ENCODE measurements around the gene NKX1-2.

NKX1-2 gene

GRCh38 chr10:124420254-124420653 lies 29.6 kb downstream of the NKX1-2 start (continued):
- TF ChIP-seq ZBTB8A (tag by site-specific recombination; IDR thresholded peaks at IDR 0.05) (peak; percentile 64), ZBTB21 (tag by site-specific recombination; IDR thresholded peaks at IDR 0.05) (no peak), ZFP3 (tag by site-specific recombination; IDR thresholded peaks at IDR 0.05; ENCODE audit: low read depth) (no peak), ZBTB20 (tag by site-specific recombination; IDR thresholded peaks at IDR 0.05) (0 out of 2 replicates have a peak, but pooled peaks have one; percentile 21), ZNF138 (tag by site-specific recombination; IDR thresholded peaks at IDR 0.05; ENCODE audit: borderline replicate concordance) (no peak), ZNF169 (tag by site-specific recombination; IDR thresholded peaks at IDR 0.05) (no peak), ZSCAN16 (tag by site-specific recombination; IDR thresholded peaks at IDR 0.05) (no peak), HOXA7 (CRISPR knock-in tag; IDR thresholded peaks at IDR 0.05; ENCODE audit: borderline replicate concordance) (no peak), KLF16 (tag by site-specific recombination; IDR thresholded peaks at IDR 0.05) (no peak), ZNF521 (tag by site-specific recombination; IDR thresholded peaks at IDR 0.05) (no peak), IKZF3 (tag by site-specific recombination; IDR thresholded peaks at IDR 0.05) (0 out of 2 replicates have a peak, but pooled peaks have one; percentile 21), SETDB1 (IDR thresholded peaks at IDR 0.05; ENCODE audit: insufficient read length, low read length) (no peak), ZNF621 (tag by site-specific recombination; IDR thresholded peaks at IDR 0.05) (no peak), ZIC2 (tag by site-specific recombination; IDR thresholded peaks at IDR 0.05) (peak; percentile 84), PRDM1 (tag by site-specific recombination; IDR thresholded peaks at IDR 0.05) (no peak)
- TF ChIP-seq, protein P1, sequence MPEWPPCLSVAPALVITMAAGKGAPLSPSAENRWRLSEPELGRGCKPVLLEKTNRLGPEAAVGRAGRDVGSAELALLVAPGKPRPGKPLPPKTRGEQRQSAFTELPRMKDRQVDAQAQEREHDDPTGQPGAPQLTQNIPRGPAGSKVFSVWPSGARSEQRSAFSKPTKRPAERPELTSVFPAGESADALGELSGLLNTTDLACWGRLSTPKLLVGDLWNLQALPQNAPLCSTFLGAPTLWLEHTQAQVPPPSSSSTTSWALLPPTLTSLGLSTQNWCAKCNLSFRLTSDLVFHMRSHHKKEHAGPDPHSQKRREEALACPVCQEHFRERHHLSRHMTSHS (tag by site-specific recombination; IDR thresholded peaks at IDR 0.05) = no peak
- TF ChIP-seq, protein P2, sequence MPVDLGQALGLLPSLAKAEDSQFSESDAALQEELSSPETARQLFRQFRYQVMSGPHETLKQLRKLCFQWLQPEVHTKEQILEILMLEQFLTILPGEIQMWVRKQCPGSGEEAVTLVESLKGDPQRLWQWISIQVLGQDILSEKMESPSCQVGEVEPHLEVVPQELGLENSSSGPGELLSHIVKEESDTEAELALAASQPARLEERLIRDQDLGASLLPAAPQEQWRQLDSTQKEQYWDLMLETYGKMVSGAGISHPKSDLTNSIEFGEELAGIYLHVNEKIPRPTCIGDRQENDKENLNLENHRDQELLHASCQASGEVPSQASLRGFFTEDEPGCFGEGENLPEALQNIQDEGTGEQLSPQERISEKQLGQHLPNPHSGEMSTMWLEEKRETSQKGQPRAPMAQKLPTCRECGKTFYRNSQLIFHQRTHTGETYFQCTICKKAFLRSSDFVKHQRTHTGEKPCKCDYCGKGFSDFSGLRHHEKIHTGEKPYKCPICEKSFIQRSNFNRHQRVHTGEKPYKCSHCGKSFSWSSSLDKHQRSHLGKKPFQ (tag by site-specific recombination; IDR thresholded peaks at IDR 0.05) = no peak

DNA sequence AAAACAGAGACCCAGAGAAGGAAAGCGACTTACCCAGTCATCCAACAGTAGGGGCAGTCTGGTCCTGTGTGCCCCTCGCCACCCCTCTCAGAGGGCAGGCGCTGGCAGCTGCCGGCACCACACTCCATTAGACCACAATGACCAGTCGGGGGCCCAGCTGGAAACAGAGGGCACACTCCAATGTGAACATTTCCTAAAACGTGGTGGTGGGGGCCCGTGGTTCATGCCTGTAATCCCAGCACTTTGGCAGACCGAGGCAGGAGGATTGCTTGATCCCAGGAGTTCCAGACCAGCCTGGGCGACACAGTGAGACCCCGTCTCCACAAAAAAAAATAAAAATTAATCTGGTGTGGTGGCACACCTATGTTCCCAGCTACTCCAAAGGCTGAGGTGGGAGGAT lies 30.2 kb downstream of the NKX1-2 start:
- peak overlapping the region; percentile 77 for H3K27ac ChIP-seq (ENCODE audit: extremely low read depth, low read depth, low read length)
- no peak for TF ChIP-seq ZNF514 (tag by site-specific recombination; IDR thresholded peaks at IDR 0.05)
- TF ChIP-seq HOXD13 (CRISPR knock-in tag; IDR thresholded peaks at IDR 0.05; ENCODE audit: borderline replicate concordance) = no peak
- TF ChIP-seq ZNF121 (tag by site-specific recombination; IDR thresholded peaks at IDR 0.05) = peak; percentile 76
- peaks cover 0 to 4% of the 10 kb centered on the region in 2 experiments; a peak in 1 of 3 replicates for H3K36me3 ChIP-seq (ENCODE audit: control insufficient read depth in 2 of 2, insufficient read depth in 1 of 2, low read length in 2 of 2)
- no peaks in the 10 kb centered on the region for H3K9me3 ChIP-seq (ENCODE audit: control insufficient read depth, insufficient read depth, low read depth, low read length)
- H3K4me1 ChIP-seq (ENCODE audit: control insufficient read depth, insufficient read depth, low read length) = peaks cover 22% of the 10 kb centered on the region
- H3K4me3 ChIP-seq (ENCODE audit: low read depth, low read length) = no peak overlapping the region
- CTCF ChIA-PET = interaction anchor here (0.6 to 2.0 kb wide), 5 partner anchors 8 to 1389 kb away, joined by 3 to 11 read pairs (median 3); no protein-coding TSS in a partner anchor
- POLR2A ChIA-PET = interaction anchor here (0.8 to 1.8 kb wide), 4 partner anchors 29 to 84 kb away, joined by 3 to 17 read pairs (median 7); partner anchors contain the start of gene NKX1-2

GRCh38 chr10:124418726-124419501 lies 30.9 kb downstream of the NKX1-2 start, which contains the start of gene OAT:
OAT (minus strand) TSS chr10:124418923; CDS start chr10:124412171, 6,752 bp downstream.
- H3K9me3 ChIP-seq (ENCODE audit: control insufficient read depth, insufficient read depth, low read depth, low read length) = no peaks in the 10 kb centered on the region
- H3K36me3 ChIP-seq (ENCODE audit: control insufficient read depth in 2 of 2, insufficient read depth in 1 of 2, low read length in 2 of 2) = peaks cover under 1 to 10% of the 10 kb centered on the region in 2 experiments; a peak in 1 of 3 replicates
- peak within 1 kb of the TSS; percentile 77 for H3K27ac ChIP-seq (ENCODE audit: extremely low read depth, low read depth, low read length)
- ChIA-PET CTCF (interaction anchor here (0.6 to 2.0 kb wide), 5 partner anchors 9 to 1389 kb away, joined by 3 to 11 read pairs (median 3); no protein-coding TSS in a partner anchor), POLR2A (interaction anchor here (0.6 to 2.5 kb wide), 42 partner anchors 9 to 1265 kb away, joined by 3 to 23 read pairs (median 4); partner anchors contain the start of genes ABRAXAS2, BUB3, CHST15 and EEF1AKMT2)
- peak within 1 kb of the TSS; percentile 87 for H3K4me3 ChIP-seq (ENCODE audit: low read depth, low read length)
- H3K4me1 ChIP-seq (ENCODE audit: control insufficient read depth, insufficient read depth, low read length) = peaks cover 22% of the 10 kb centered on the region
- no peak for TF ChIP-seq ZNF221 (tag by site-specific recombination; IDR thresholded peaks at IDR 0.05; ENCODE audit: borderline replicate concordance)
- TF ChIP-seq PRDM2 (tag by site-specific recombination; IDR thresholded peaks at IDR 0.05; ENCODE audit: borderline replicate concordance) = no peak
- no peak for TF ChIP-seq ZNF184 (tag by site-specific recombination; IDR thresholded peaks at IDR 0.05)
- peak; percentile 79 for TF ChIP-seq GLIS2 (tag by site-specific recombination; IDR thresholded peaks at IDR 0.05)
- no peak for TF ChIP-seq ZNF169 (tag by site-specific recombination; IDR thresholded peaks at IDR 0.05)
- no peak for TF ChIP-seq ZNF112 (tag by site-specific recombination; IDR thresholded peaks at IDR 0.05)
- TF ChIP-seq YY2 (tag by site-specific recombination; IDR thresholded peaks at IDR 0.05) = no peak
